ENCODE data around the gene NEU1.
A peak's percentile ranks its signal among the peaks of the same experiment; 100 is the strongest.
"Not testable (repeated sequence)": the region's sequence is repeated elsewhere in the genome, so short reads cannot be mapped to it uniquely, and the experiment has no call there.

Gene NEU1

GRCh38 chr6:31862344-31863235 lies at the start of gene NEU1:
NEU1 (minus strand) TSS chr6:31862821; CDS start chr6:31862776, 45 bp downstream.
- peak within 1 kb of the TSS; percentile 86 for H3K27ac ChIP-seq (ENCODE audit: low read depth, low read length)
- peaks cover 13 to 40% of the 10 kb centered on the region in 2 donors for H3K36me3 ChIP-seq (ENCODE audit: control insufficient read depth in 1 of 2, insufficient read depth in 2 of 2, low read length in 2 of 2)
- peak within 1 kb of the TSS; percentile 80 to 94 for H3K4me3 ChIP-seq (ENCODE audit: low read depth in 1 of 2, low read length in 2 of 2)
- H3K9ac ChIP-seq (ENCODE audit: low read depth in 1 of 2, low read length in 2 of 2): peak within 1 kb of the TSS; percentile 83 to 98
- H3K27me3 ChIP-seq (ENCODE audit: control insufficient read depth in 1 of 2, insufficient read depth in 2 of 2, low read length in 2 of 2): no peaks in the 10 kb centered on the region
- H3K4me1 ChIP-seq (ENCODE audit: control insufficient read depth in 1 of 2, insufficient read depth in 2 of 2, low read length in 2 of 2): peaks cover 6 to 14% of the 10 kb centered on the region in 2 donors
- no peaks in the 10 kb centered on the region for H3K9me3 ChIP-seq (ENCODE audit: control insufficient read depth in 1 of 2, low read length in 2 of 2)

GRCh38 chr6:31911826-31912585 lies 49.4 kb upstream of the NEU1 start:
- H3K27me3 ChIP-seq (ENCODE audit: control insufficient read depth in 1 of 2, insufficient read depth in 2 of 2, low read length in 2 of 2): no peaks in the 10 kb centered on the region
- no peaks in the 10 kb centered on the region for H3K9me3 ChIP-seq (ENCODE audit: control insufficient read depth in 1 of 2, low read length in 2 of 2)
- H3K36me3 ChIP-seq (ENCODE audit: control insufficient read depth in 1 of 2, insufficient read depth in 2 of 2, low read length in 2 of 2): no peaks in the 10 kb centered on the region
- no peak overlapping the region for H3K9ac ChIP-seq (ENCODE audit: low read depth in 1 of 2, low read length in 2 of 2)
- no peak overlapping the region for H3K4me3 ChIP-seq (ENCODE audit: low read depth in 1 of 2, low read length in 2 of 2)
- H3K27ac ChIP-seq (ENCODE audit: low read depth, low read length): no peak overlapping the region
- no peaks in the 10 kb centered on the region for H3K4me1 ChIP-seq (ENCODE audit: control insufficient read depth in 1 of 2, insufficient read depth in 2 of 2, low read length in 2 of 2)

DNA sequence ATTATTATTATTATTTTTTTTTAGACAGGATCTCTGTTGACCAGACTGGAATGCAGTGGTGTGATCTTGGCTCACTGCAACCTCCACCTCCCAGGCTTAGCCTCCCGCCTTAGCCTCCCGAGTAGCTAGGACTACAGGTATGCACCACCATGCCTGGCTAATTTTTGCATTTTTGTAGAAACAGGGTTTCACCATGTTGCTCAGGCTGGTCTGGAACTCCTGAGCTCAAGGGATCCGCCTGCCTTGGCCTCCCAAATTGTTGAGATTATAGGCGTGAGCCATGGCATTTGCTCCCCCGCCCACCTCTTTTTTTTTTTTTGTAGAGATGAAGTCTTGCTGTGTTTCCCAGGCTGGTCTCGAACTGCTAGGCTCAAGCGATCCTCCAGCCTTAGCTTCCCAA lies 46.7 kb upstream of the NEU1 start:
- H3K9ac ChIP-seq (ENCODE audit: low read depth in 1 of 2, low read length in 2 of 2); H3K4me3 ChIP-seq (ENCODE audit: low read depth in 1 of 2, low read length in 2 of 2); H3K4me1 ChIP-seq (ENCODE audit: control insufficient read depth in 1 of 2, insufficient read depth in 2 of 2, low read length in 2 of 2); H3K9me3 ChIP-seq (ENCODE audit: control insufficient read depth in 1 of 2, low read length in 2 of 2); H3K27ac ChIP-seq (ENCODE audit: low read depth, low read length); H3K36me3 ChIP-seq (ENCODE audit: control insufficient read depth in 1 of 2, insufficient read depth in 2 of 2, low read length in 2 of 2); H3K27me3 ChIP-seq (ENCODE audit: control insufficient read depth in 1 of 2, insufficient read depth in 2 of 2, low read length in 2 of 2): not testable (repeated sequence)

DNA sequence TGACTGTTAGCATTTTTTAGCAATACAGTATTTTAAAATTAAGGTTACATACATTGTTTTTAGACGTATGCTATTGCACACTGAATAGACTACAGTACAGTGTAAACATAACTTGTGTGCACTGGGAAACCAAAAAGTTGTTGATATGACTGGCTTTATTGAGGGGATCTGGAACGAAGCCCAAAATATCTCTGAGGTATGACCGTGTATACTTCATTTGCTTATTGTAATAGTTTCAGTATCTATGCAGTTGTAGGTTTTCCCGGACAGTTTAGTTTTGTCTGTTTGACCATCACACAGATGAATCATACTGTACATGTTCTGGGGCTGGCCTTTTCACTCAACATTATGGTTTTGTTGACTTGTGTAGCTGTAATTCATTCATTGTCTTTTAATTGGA lies 46.2 kb upstream of the NEU1 start:
- Histone ChIP-seq H3K27ac (ENCODE audit: low read depth, low read length) (no peak overlapping the region), H3K27me3 (ENCODE audit: control insufficient read depth in 1 of 2, insufficient read depth in 2 of 2, low read length in 2 of 2) (no peaks in the 10 kb centered on the region), H3K4me1 (ENCODE audit: control insufficient read depth in 1 of 2, insufficient read depth in 2 of 2, low read length in 2 of 2) (no peaks in the 10 kb centered on the region)

GRCh38 chr6:31908255-31908654 lies 45.6 kb upstream of the NEU1 start:
- H3K4me1 ChIP-seq (ENCODE audit: control insufficient read depth in 1 of 2, insufficient read depth in 2 of 2, low read length in 2 of 2); H3K27ac ChIP-seq (ENCODE audit: low read depth, low read length); H3K4me3 ChIP-seq (ENCODE audit: low read depth in 1 of 2, low read length in 2 of 2); H3K36me3 ChIP-seq (ENCODE audit: control insufficient read depth in 1 of 2, insufficient read depth in 2 of 2, low read length in 2 of 2); H3K9ac ChIP-seq (ENCODE audit: low read depth in 1 of 2, low read length in 2 of 2); H3K27me3 ChIP-seq (ENCODE audit: control insufficient read depth in 1 of 2, insufficient read depth in 2 of 2, low read length in 2 of 2); H3K9me3 ChIP-seq (ENCODE audit: control insufficient read depth in 1 of 2, low read length in 2 of 2): not testable (repeated sequence)

More for the DNA sequence above, 46.2 kb upstream of the NEU1 start:
- Histone ChIP-seq H3K9ac (ENCODE audit: low read depth in 1 of 2, low read length in 2 of 2) (no peak overlapping the region), H3K9me3 (ENCODE audit: control insufficient read depth in 1 of 2, low read length in 2 of 2) (no peaks in the 10 kb centered on the region), H3K36me3 (ENCODE audit: control insufficient read depth in 1 of 2, insufficient read depth in 2 of 2, low read length in 2 of 2) (no peaks in the 10 kb centered on the region), H3K4me3 (ENCODE audit: low read depth in 1 of 2, low read length in 2 of 2) (no peak overlapping the region)

DNA sequence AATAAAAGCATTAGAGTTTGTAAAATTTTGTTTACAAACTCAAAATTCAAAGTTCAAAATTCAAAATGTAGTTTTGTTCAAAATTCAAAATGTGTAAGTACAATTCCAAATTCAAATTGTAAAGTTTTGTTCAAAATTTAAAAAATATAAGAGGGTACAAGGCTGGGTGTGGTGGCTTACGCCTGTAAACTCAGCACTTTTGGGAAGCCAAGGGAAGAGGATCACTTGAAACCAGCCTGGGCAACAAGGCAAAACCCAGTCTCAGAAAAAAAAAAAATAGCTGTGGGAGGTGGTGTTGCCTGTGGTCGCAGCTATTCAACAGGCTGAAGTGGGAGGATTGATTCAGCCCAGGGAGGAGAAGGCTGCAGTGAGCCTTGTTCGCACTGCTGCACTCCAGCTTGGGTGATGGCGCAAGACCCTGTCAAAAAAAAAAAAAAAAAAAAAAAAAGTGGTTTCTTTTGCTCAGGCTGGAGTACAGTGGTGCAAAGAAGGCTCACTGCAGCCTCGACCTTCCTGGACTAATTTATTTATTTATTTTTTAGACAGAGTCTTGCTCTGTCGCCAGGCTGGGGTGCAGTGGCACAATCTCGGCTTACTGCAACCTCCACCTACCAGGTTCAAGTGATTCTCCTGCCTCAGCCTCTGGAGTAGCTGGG lies 44.7 kb upstream of the NEU1 start:
- H3K9ac ChIP-seq (ENCODE audit: low read depth in 1 of 2, low read length in 2 of 2): no peak overlapping the region
- H3K27me3 ChIP-seq (ENCODE audit: control insufficient read depth in 1 of 2, insufficient read depth in 2 of 2, low read length in 2 of 2): no peaks in the 10 kb centered on the region
- no peak overlapping the region for H3K4me3 ChIP-seq (ENCODE audit: low read depth in 1 of 2, low read length in 2 of 2)
- no peaks in the 10 kb centered on the region for H3K36me3 ChIP-seq (ENCODE audit: control insufficient read depth in 1 of 2, insufficient read depth in 2 of 2, low read length in 2 of 2)
- H3K27ac ChIP-seq (ENCODE audit: low read depth, low read length): no peak overlapping the region
- H3K9me3 ChIP-seq (ENCODE audit: control insufficient read depth in 1 of 2, low read length in 2 of 2): no peaks in the 10 kb centered on the region
- H3K4me1 ChIP-seq (ENCODE audit: control insufficient read depth in 1 of 2, insufficient read depth in 2 of 2, low read length in 2 of 2): peaks cover 9 to 10% of the 10 kb centered on the region in 2 donors

DNA sequence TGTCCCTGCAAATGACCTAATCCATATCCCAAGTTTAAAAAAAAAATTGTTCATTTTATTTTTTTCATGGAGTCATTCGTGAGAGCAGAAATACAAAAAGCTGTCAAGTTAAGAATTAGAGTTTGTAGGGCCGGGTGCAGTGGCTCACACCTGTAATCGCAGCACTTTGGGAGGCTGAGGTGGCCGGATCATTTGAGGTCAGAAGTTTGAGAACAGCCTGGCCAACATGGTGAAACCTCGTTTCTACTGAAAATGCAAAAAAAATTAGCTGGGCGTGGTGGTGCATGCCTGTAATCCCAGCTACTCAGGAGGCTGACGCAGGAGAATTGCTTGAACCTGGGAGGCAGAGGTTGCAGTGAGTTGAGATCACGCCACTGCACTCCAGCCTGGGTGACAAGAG lies 44.1 kb upstream of the NEU1 start:
- not testable (repeated sequence) for H3K27me3 ChIP-seq (ENCODE audit: control insufficient read depth in 1 of 2, insufficient read depth in 2 of 2, low read length in 2 of 2); H3K9me3 ChIP-seq (ENCODE audit: control insufficient read depth in 1 of 2, low read length in 2 of 2); H3K27ac ChIP-seq (ENCODE audit: low read depth, low read length); H3K9ac ChIP-seq (ENCODE audit: low read depth in 1 of 2, low read length in 2 of 2); H3K4me3 ChIP-seq (ENCODE audit: low read depth in 1 of 2, low read length in 2 of 2); H3K36me3 ChIP-seq (ENCODE audit: control insufficient read depth in 1 of 2, insufficient read depth in 2 of 2, low read length in 2 of 2)
- peaks cover 9 to 10% of the 10 kb centered on the region in 2 donors for H3K4me1 ChIP-seq (ENCODE audit: control insufficient read depth in 1 of 2, insufficient read depth in 2 of 2, low read length in 2 of 2)

GRCh38 chr6:31906122-31906521 lies 43.5 kb upstream of the NEU1 start:
- no peaks in the 10 kb centered on the region for H3K27me3 ChIP-seq (ENCODE audit: control insufficient read depth in 1 of 2, insufficient read depth in 2 of 2, low read length in 2 of 2)
- no peak overlapping the region for H3K27ac ChIP-seq (ENCODE audit: low read depth, low read length)
- H3K9me3 ChIP-seq (ENCODE audit: control insufficient read depth in 1 of 2, low read length in 2 of 2): no peaks in the 10 kb centered on the region
- peaks cover 9 to 11% of the 10 kb centered on the region in 2 donors for H3K4me1 ChIP-seq (ENCODE audit: control insufficient read depth in 1 of 2, insufficient read depth in 2 of 2, low read length in 2 of 2)
- no peak overlapping the region for H3K4me3 ChIP-seq (ENCODE audit: low read depth in 1 of 2, low read length in 2 of 2)
- H3K36me3 ChIP-seq (ENCODE audit: control insufficient read depth in 1 of 2, insufficient read depth in 2 of 2, low read length in 2 of 2): no peaks in the 10 kb centered on the region
- no peak overlapping the region for H3K9ac ChIP-seq (ENCODE audit: low read depth in 1 of 2, low read length in 2 of 2)

DNA sequence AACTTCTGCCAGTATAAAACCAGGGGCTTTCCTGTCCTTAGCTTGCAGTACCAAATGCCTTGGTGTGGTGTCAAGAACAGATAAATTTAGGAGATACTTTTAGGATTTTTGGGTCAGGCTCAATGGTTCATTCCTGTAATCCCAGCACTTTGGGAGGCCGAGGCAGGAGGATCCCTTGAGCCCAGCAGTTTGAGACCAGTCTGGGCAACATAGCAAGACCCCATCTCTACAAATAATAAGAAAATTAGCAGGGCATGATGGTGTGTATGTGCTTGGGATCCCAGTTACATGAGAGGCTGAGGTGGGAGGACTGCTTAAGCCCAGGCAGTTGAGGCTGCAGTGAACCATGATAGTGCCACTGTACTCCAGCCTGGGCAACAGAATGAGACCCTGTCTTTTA lies 42.4 kb upstream of the NEU1 start:
- Histone ChIP-seq H3K27me3 (ENCODE audit: control insufficient read depth in 1 of 2, insufficient read depth in 2 of 2, low read length in 2 of 2) (no peaks in the 10 kb centered on the region), H3K36me3 (ENCODE audit: control insufficient read depth in 1 of 2, insufficient read depth in 2 of 2, low read length in 2 of 2) (no peaks in the 10 kb centered on the region), H3K4me1 (ENCODE audit: control insufficient read depth in 1 of 2, insufficient read depth in 2 of 2, low read length in 2 of 2) (peaks cover 9 to 15% of the 10 kb centered on the region in 2 donors), H3K27ac (ENCODE audit: low read depth, low read length) (no peak overlapping the region), H3K9me3 (ENCODE audit: control insufficient read depth in 1 of 2, low read length in 2 of 2) (no peaks in the 10 kb centered on the region), H3K4me3 (ENCODE audit: low read depth in 1 of 2, low read length in 2 of 2) (no peak overlapping the region), H3K9ac (ENCODE audit: low read depth in 1 of 2, low read length in 2 of 2) (no peak overlapping the region)

GRCh38 chr6:31903957-31904356 lies 41.3 kb upstream of the NEU1 start:
- no peaks in the 10 kb centered on the region for H3K9me3 ChIP-seq (ENCODE audit: control insufficient read depth in 1 of 2, low read length in 2 of 2)
- no peak overlapping the region for H3K4me3 ChIP-seq (ENCODE audit: low read depth in 1 of 2, low read length in 2 of 2)
- H3K36me3 ChIP-seq (ENCODE audit: control insufficient read depth in 1 of 2, insufficient read depth in 2 of 2, low read length in 2 of 2): no peaks in the 10 kb centered on the region
- H3K4me1 ChIP-seq (ENCODE audit: control insufficient read depth in 1 of 2, insufficient read depth in 2 of 2, low read length in 2 of 2): peaks cover 9 to 18% of the 10 kb centered on the region in 2 donors
- no peak overlapping the region for H3K27ac ChIP-seq (ENCODE audit: low read depth, low read length)
- no peaks in the 10 kb centered on the region for H3K27me3 ChIP-seq (ENCODE audit: control insufficient read depth in 1 of 2, insufficient read depth in 2 of 2, low read length in 2 of 2)
- no peak overlapping the region for H3K9ac ChIP-seq (ENCODE audit: low read depth in 1 of 2, low read length in 2 of 2)
